Upper lobe of left lung (tissue), 6 donors: ENCODE results near the gene EPHB1. TPM values are rescaled to one million over a fixed set of nuclear protein-coding genes. Genes with fewer than 3 reads are reported as not detected.

ENCODE experiments used
- ATAC-seq, 2 donors: fragments of 200-7000 bp; cut with Tn5 transposase; one replicate each; pipeline ENCODE4 v1.9.1; 2022; ENCODE audit warnings: mild to moderate bottlenecking in 2 of 2, moderate library complexity in 2 of 2; ENCODE audit not compliant: low FRiP score in 2 of 2
- DNase-seq, 2 donors: peaks; one replicate each; pipeline ENCODE4 v3.0.0-alpha.2; 2019 to 2020
- H3K27ac ChIP-seq, 4 donors: fragments of 200-600 bp; sonication (generic); one replicate each; pipeline ENCODE4 v1.5.1; 2016 to 2019
- H3K27me3 ChIP-seq, 4 donors: fragments of 200-600 bp; sonication (generic); one replicate each; pipeline ENCODE4 v1.5.1; 2017 to 2019
- H3K36me3 ChIP-seq, 4 donors: fragments of 200-600 bp; sonication (generic); one replicate each; pipeline ENCODE4 v1.5.1; 2016 to 2019
- H3K4me1 ChIP-seq, 4 donors: fragments of 200-600 bp; sonication (generic); one replicate each; pipeline ENCODE4 v1.5.1; 2018 to 2019
- H3K4me3 ChIP-seq, 4 donors: fragments of 200-600 bp; sonication (generic); one replicate each; pipeline ENCODE4 v1.5.1; 2017 to 2019; ENCODE audit warnings: mild to moderate bottlenecking in 2 of 4, moderate library complexity in 1 of 4
- H3K9me3 ChIP-seq, 4 donors: fragments of 200-600 bp; sonication (generic); one replicate each; pipeline ENCODE4 v1.5.1; 2018 to 2019
- EP300 ChIP-seq, 4 donors: sonication (generic); formaldehyde crosslinking; IDR thresholded peaks; one replicate each; pipeline ENCODE4 v1.5.1; 2017; ENCODE audit warnings: antibody characterized with exemption in 4 of 4, control low read depth in 2 of 4
- POLR2A ChIP-seq, 4 donors: fragments of 450-650 bp; IDR thresholded peaks; one replicate each; pipeline ENCODE4 v1.5.1; 2016 to 2017; ENCODE audit warnings: antibody characterized with exemption in 4 of 4, mild to moderate bottlenecking in 2 of 4
- POLR2AphosphoS5 ChIP-seq, 2 donors: sonication (generic); formaldehyde crosslinking; IDR thresholded peaks; one replicate each; pipeline ENCODE4 v1.5.1; 2017; ENCODE audit warnings: antibody characterized with exemption in 2 of 2
- WGBS, 2 donors: methylation state at CpG; one replicate each; pipeline ENCODE4 v1.1.5; 2017 to 2018; 5-methylcytosine and 5-hydroxymethylcytosine counted together
- total RNA-seq, 6 donors: library from RNA; depleted of rRNA in 4 of 6; stranded (reverse); fragments of >200 nt in 4 of 6; gene quantifications; one replicate each; pipeline versions ENCODE4 v1.1.0 to v1.2.1, GENCODE V29; 2016 to 2021
- TF ChIP-seq, protein P1 (sequence below), 6 experiments: fragments of 450-650 bp in 4 of 6; fragments of 200-600 bp in 2 of 6; sonication (generic) in 2 of 6; IDR thresholded peaks; one replicate each; pipeline ENCODE4 v1.5.1; 2016 to 2019; ENCODE audit warnings: antibody characterized with exemption in 6 of 6
- donor health status: DM: no; HTN: no; CAD: no; lungs with moderate emphysema.
- donor health status: DM: no; HTN: yes; CAD: no; lungs with severe emphysema.

The EPHB1 gene
- total RNA-seq, 6 donors from 2014 or later = 1.3 to 14.6 (median 2.4) TPM; not detected in 1

DNA sequence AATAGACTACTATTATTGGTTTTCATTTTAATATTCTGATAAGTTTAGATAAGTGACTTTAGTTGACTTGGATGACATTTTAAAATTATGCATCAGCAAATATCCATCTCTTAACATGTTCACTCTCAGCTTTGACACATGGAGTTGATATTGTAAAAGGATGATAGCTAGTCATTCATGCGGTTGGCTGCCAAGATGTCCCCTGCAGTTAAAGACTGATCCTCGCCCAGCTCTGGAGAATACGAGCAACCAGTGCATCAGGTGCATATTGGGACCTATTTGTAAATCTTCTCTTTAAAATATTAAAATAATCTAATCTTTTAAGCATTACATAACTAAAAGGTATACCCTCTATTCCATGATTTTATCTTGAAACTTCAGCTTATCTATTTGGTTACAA is 41.9 kb downstream of the EPHB1 start:
- Histone ChIP-seq H3K4me1 (no peaks in the 10 kb centered on the region), H3K36me3 (no peaks in the 10 kb centered on the region), H3K27me3 (no peaks in the 10 kb centered on the region), H3K27ac (no peak overlapping the region), H3K4me3 (no peak overlapping the region), H3K9me3 (peaks cover 0 to 3% (median 0%) of the 10 kb centered on the region in 4 donors)
- TF ChIP-seq POLR2A (IDR thresholded peaks at IDR 0.05) (no peak), POLR2AphosphoS5 (IDR thresholded peaks at IDR 0.05) (no peak), EP300 (IDR thresholded peaks at IDR 0.05) (no peak)
- TF ChIP-seq, protein P1, sequence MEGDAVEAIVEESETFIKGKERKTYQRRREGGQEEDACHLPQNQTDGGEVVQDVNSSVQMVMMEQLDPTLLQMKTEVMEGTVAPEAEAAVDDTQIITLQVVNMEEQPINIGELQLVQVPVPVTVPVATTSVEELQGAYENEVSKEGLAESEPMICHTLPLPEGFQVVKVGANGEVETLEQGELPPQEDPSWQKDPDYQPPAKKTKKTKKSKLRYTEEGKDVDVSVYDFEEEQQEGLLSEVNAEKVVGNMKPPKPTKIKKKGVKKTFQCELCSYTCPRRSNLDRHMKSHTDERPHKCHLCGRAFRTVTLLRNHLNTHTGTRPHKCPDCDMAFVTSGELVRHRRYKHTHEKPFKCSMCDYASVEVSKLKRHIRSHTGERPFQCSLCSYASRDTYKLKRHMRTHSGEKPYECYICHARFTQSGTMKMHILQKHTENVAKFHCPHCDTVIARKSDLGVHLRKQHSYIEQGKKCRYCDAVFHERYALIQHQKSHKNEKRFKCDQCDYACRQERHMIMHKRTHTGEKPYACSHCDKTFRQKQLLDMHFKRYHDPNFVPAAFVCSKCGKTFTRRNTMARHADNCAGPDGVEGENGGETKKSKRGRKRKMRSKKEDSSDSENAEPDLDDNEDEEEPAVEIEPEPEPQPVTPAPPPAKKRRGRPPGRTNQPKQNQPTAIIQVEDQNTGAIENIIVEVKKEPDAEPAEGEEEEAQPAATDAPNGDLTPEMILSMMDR (IDR thresholded peaks at IDR 0.05) = no peak
- DNase-seq (no peak), ATAC-seq (no peak)
- 76 to 77% methylated on average over 3 of the region's 3 CpGs for WGBS, 2 donors

DNA sequence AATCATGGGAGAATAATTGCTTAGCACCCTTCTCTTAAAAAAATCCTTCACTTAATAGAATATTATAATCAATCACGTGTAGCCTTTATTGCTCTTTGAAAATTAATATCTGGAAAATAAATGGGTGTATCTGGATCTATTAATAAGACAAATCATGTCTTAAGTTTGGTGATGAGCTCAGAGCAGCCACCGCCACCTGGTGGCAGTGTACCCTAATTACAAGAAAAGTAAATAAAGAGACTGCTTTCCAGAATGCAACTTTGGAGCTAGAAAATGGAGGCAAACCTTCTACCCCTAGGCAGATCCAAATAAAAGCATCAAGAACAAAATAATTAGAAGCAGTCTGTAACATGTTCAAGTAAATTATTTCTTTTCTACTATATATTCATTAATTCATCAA is 43.5 kb downstream of the EPHB1 start:
- TF ChIP-seq POLR2AphosphoS5 (IDR thresholded peaks at IDR 0.05) (no peak), EP300 (IDR thresholded peaks at IDR 0.05) (no peak), POLR2A (IDR thresholded peaks at IDR 0.05) (no peak)
- TF ChIP-seq, protein P1 (IDR thresholded peaks at IDR 0.05) = no peak
- Histone ChIP-seq H3K9me3 (peaks cover 0 to 3% (median 0%) of the 10 kb centered on the region in 4 donors), H3K27ac (no peak overlapping the region), H3K36me3 (no peaks in the 10 kb centered on the region), H3K4me1 (no peaks in the 10 kb centered on the region), H3K27me3 (no peaks in the 10 kb centered on the region), H3K4me3 (no peak overlapping the region)
- 48 to 69% methylated on average over 2 of the region's 2 CpGs for WGBS, 2 donors
- DNase-seq (no peak), ATAC-seq (no peak)

DNA sequence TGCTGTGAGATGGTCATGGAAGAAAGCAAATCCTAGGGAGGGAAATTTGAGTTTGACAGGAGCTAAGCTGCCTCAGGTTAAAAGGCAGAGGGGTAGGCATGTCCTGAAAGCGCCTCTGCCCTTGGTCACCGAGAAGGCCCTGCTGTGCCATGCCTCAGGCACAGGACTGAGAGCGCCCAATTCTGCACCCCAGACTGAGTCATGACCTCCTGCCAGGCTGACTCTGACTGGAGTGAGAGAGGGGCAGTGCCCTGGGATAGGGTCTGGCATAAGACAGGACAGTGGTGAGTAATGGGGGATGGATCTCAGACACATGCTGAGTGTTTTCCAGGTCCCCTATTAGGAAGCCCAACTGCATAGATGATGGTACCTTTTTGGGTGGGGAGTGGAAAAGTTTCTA is 44.4 kb downstream of the EPHB1 start:
- 88 to 100% methylated on average over 3 of the region's 3 CpGs for WGBS, 2 donors
- H3K36me3 ChIP-seq = no peaks in the 10 kb centered on the region
- H3K9me3 ChIP-seq = peaks cover 0 to 3% (median 0%) of the 10 kb centered on the region in 4 donors
- TF ChIP-seq, protein P1 (IDR thresholded peaks at IDR 0.05) = no peak
- TF ChIP-seq POLR2A (IDR thresholded peaks at IDR 0.05) (no peak), EP300 (IDR thresholded peaks at IDR 0.05) (no peak), POLR2AphosphoS5 (IDR thresholded peaks at IDR 0.05) (no peak)
- no peak overlapping the region for H3K4me3 ChIP-seq
- H3K27ac ChIP-seq = no peak overlapping the region
- H3K4me1 ChIP-seq = no peaks in the 10 kb centered on the region
- DNase-seq (no peak), ATAC-seq (no peak)
- H3K27me3 ChIP-seq = no peaks in the 10 kb centered on the region

DNA sequence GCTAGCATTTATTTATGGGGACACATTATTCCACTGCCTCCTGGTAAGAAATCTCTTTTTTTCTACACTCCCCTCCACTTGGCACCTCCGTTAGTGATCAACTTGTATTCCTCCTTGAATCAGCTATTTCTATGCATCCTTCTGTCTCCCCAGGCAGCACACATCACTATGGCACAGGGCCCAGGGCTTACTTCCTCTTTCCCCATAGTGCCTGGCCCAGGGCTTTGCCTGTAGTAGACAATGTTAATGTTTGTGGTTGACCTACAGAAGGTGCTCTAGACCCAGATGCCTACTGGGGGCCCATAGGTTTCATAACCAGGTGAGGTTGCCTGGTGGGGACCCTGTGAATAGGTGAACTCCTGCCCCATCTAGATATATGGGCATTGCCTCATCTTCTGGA is 44.9 kb downstream of the EPHB1 start:
- Histone ChIP-seq H3K36me3 (no peaks in the 10 kb centered on the region), H3K4me3 (no peak overlapping the region), H3K4me1 (no peaks in the 10 kb centered on the region), H3K27ac (no peak overlapping the region), H3K9me3 (peaks cover 0 to 3% (median 0%) of the 10 kb centered on the region in 4 donors), H3K27me3 (no peaks in the 10 kb centered on the region)
- ATAC-seq (peak in 1 of 2 donors; percentile 53), DNase-seq (no peak)
- TF ChIP-seq POLR2A (IDR thresholded peaks at IDR 0.05) = no peak
- TF ChIP-seq, protein P1 (IDR thresholded peaks at IDR 0.05) = no peak
- TF ChIP-seq EP300 (IDR thresholded peaks at IDR 0.05) = no peak
- TF ChIP-seq POLR2AphosphoS5 (IDR thresholded peaks at IDR 0.05) = no peak
- WGBS, 2 donors = 55 to 59% methylated on average over 1 of the region's 1 CpG

DNA sequence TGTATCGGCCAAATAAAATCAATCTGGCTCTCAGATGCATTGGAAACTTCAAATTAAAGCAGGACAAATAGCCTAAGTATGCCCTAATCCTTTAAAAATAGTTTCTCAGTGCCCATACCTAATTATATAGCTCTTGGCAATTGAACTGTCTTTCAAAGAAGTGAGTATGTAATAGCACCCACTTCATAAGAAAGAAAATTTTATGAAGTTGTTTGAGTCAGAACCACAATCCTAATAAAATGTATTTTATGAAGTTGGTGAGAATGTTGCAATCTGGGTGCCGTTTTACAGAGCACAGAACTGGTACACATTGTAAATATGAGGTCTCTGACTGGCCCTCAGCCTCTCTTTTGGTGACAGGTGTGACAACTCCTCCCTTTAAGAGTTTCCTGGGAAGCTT is 45.4 kb downstream of the EPHB1 start:
- ATAC-seq (no peak), DNase-seq (no peak)
- no peak for TF ChIP-seq POLR2A (IDR thresholded peaks at IDR 0.05)
- TF ChIP-seq EP300 (IDR thresholded peaks at IDR 0.05) = no peak
- TF ChIP-seq, protein P1 (IDR thresholded peaks at IDR 0.05) = no peak
- TF ChIP-seq POLR2AphosphoS5 (IDR thresholded peaks at IDR 0.05) = no peak
- Histone ChIP-seq H3K4me3 (no peak overlapping the region), H3K9me3 (peaks cover 0 to 3% (median 0%) of the 10 kb centered on the region in 4 donors), H3K4me1 (no peaks in the 10 kb centered on the region), H3K36me3 (no peaks in the 10 kb centered on the region), H3K27me3 (no peaks in the 10 kb centered on the region), H3K27ac (no peak overlapping the region)
- WGBS, 2 donors = 66 to 74% methylated on average over 2 of the region's 2 CpGs
